8988T (cell line): ENCODE data around the gene EARS2.
A peak's percentile ranks its signal among the peaks of the same experiment; 100 is the strongest.
"Not testable (repeated sequence)": the region's sequence is repeated elsewhere in the genome, so short reads cannot be mapped to it uniquely, and the experiment has no call there.

Experiments used
- DNase-seq: peaks from one replicate; pipeline ENCODE4 v3.0.0; 2011

The EARS2 gene

GRCh38 chr16:23504453-23505179 lies 52.5 kb downstream of the EARS2 start:
- peak; percentile 32 for DNase-seq

- no peak for DNase-seq
Observed at GRCh38 chr16:23504076-23504452, 53.1 kb downstream of the EARS2 start.

- no peak for DNase-seq
Observed at GRCh38 chr16:23502466-23502865, 54.7 kb downstream of the EARS2 start.

GRCh38 chr16:23501291-23501690 lies 55.9 kb downstream of the EARS2 start:
- no peak for DNase-seq

- DNase-seq, result no peak
Observed at GRCh38 chr16:23500862-23501225, 56.3 kb downstream of the EARS2 start.

- DNase-seq, result no peak
Observed at GRCh38 chr16:23500212-23500861, 56.8 kb downstream of the EARS2 start.

GRCh38 chr16:23499801-23500200 lies 57.3 kb downstream of the EARS2 start:
- no peak for DNase-seq

GRCh38 chr16:23498863-23499262 lies 58.3 kb downstream of the EARS2 start:
- DNase-seq, result no peak

GRCh38 chr16:23497543-23497868 lies 59.6 kb downstream of the EARS2 start:
- no peak for DNase-seq

- peak; percentile 45 for DNase-seq
Observed at GRCh38 chr16:23496821-23497542, 60.2 kb downstream of the EARS2 start.

GRCh38 chr16:23495671-23496070 lies 61.5 kb downstream of the EARS2 start:
- no peak for DNase-seq

GRCh38 chr16:23494188-23494587 lies 63.0 kb downstream of the EARS2 start:
- DNase-seq, result no peak

- DNase-seq, result peak; percentile 24
Observed at GRCh38 chr16:23491490-23492391, 65.4 kb downstream of the EARS2 start.

- no peak for DNase-seq
Observed at GRCh38 chr16:23486480-23486879, 70.7 kb downstream of the EARS2 start.

GRCh38 chr16:23485841-23486240 lies 71.3 kb downstream of the EARS2 start:
- no peak for DNase-seq

- no peak for DNase-seq
Observed at GRCh38 chr16:23485257-23485614, 71.9 kb downstream of the EARS2 start.

- DNase-seq, result no peak
Observed at GRCh38 chr16:23484510-23485256, 72.5 kb downstream of the EARS2 start.

- not testable (repeated sequence) for DNase-seq
Observed at GRCh38 chr16:23483492-23483891, 73.7 kb downstream of the EARS2 start.

GRCh38 chr16:23482778-23483177 lies 74.4 kb downstream of the EARS2 start:
- DNase-seq, result no peak

GRCh38 chr16:23480257-23480656 lies 76.9 kb downstream of the EARS2 start:
- no peak for DNase-seq

GRCh38 chr16:23479138-23479537 lies 78.0 kb downstream of the EARS2 start:
- no peak for DNase-seq

- DNase-seq, result no peak
Observed at GRCh38 chr16:23478566-23478965, 78.6 kb downstream of the EARS2 start.

GRCh38 chr16:23476289-23476688 lies 80.9 kb downstream of the EARS2 start:
- DNase-seq, result no peak
